OCI-LY7 (cell line): ENCODE measurements around the gene ARHGAP42. TPM values are rescaled to one million over a fixed set of nuclear protein-coding genes. Genes with fewer than 3 reads are reported as not detected.

Source experiments
- BruUV-seq: library from RNA; stranded (reverse); fragments of 400-500 nt; replicated peaks from 2 replicates; lab custom pipeline; 2021; lab: Mats Ljungman, UMichigan
- CTCF ChIA-PET: fragments of 300-600 bp; sonication (Branson Sonifier 250); formaldehyde crosslinking; loops from one replicate; lab custom pipeline; 2022; ENCODE audit warnings: antibody characterized with exemption; ENCODE audit not compliant: unreplicated experiment; lab: Charles Lee
- POLR2A ChIA-PET: fragments of 300-600 bp; sonication (Branson Sonifier 250); formaldehyde crosslinking; loops from one replicate; lab custom pipeline; 2022; ENCODE audit warnings: antibody characterized with exemption; lab: Charles Lee
- DNase-seq: peaks from one replicate; pipeline ENCODE4 v3.0.0-alpha.2; 2015; ENCODE audit warnings: low spot score
- H2AFZ ChIP-seq: fragments of 200-600 bp; sonication (generic), shearing (Covaris generic); 2 replicates; pipeline ENCODE4 v1.6.1; 2014; ENCODE audit warnings: mild to moderate bottlenecking, antibody characterized with exemption, low read length, moderate library complexity
- H3K27ac ChIP-seq: fragments of 200-600 bp; sonication (generic); 2 replicates; pipeline ENCODE4 v1.5.1; 2014; ENCODE audit warnings: mixed run types, low read depth, mild to moderate bottlenecking, moderate library complexity, low read length, inconsistent platforms; ENCODE audit not compliant: poor library complexity, severe bottlenecking
- H3K36me3 ChIP-seq: fragments of 200-600 bp; sonication (generic); 2 replicates; pipeline ENCODE4 v1.6.1; 2014; ENCODE audit warnings: mild to moderate bottlenecking, antibody characterized with exemption, low read length, moderate library complexity, mixed read lengths; ENCODE audit not compliant: insufficient read depth
- H3K4me1 ChIP-seq: fragments of 200-600 bp; sonication (generic); 2 replicates; pipeline ENCODE4 v1.5.1; 2014; ENCODE audit warnings: mild to moderate bottlenecking, low read length; ENCODE audit not compliant: insufficient read depth, poor library complexity, severe bottlenecking
- H3K4me2 ChIP-seq: fragments of 200-600 bp; sonication (generic); 2 replicates; pipeline ENCODE4 v1.6.1; 2014; ENCODE audit warnings: mild to moderate bottlenecking, low read length
- H3K4me3 ChIP-seq: fragments of 200-600 bp; sonication (generic); 2 replicates; pipeline ENCODE4 v1.5.1; 2014; ENCODE audit warnings: mild to moderate bottlenecking, low read depth, low read length; ENCODE audit not compliant: poor library complexity, severe bottlenecking
- H3K79me2 ChIP-seq: fragments of 200-600 bp; sonication (generic); 2 replicates; pipeline ENCODE4 v1.6.1; 2016; ENCODE audit warnings: low read depth, mild to moderate bottlenecking, low read length, moderate library complexity, mixed read lengths; ENCODE audit not compliant: insufficient read depth
- H3K9me2 ChIP-seq: fragments of 200-600 bp; sonication (generic); 2 replicates; pipeline ENCODE4 v1.6.1; 2016; ENCODE audit warnings: mild to moderate bottlenecking, low read length, mixed read lengths; ENCODE audit not compliant: insufficient read depth
- H3K9me3 ChIP-seq: fragments of 200-600 bp; sonication (generic); 2 replicates; pipeline ENCODE4 v1.6.1; 2014; ENCODE audit warnings: mild to moderate bottlenecking, mixed run types, low read length, mixed read lengths
- H4K20me1 ChIP-seq: fragments of 200-600 bp; sonication (generic); 2 replicates; pipeline ENCODE4 v1.6.1; 2014; ENCODE audit warnings: mild to moderate bottlenecking, antibody characterized with exemption, low read length, moderate library complexity, mixed read lengths; ENCODE audit not compliant: insufficient read depth
- CTCF ChIP-seq: fragments of 200-600 bp; sonication (generic); conservative IDR thresholded peaks from 2 replicates; pipeline ENCODE4 v1.5.1; 2014; ENCODE audit warnings: mild to moderate bottlenecking, antibody characterized with exemption, low read length, moderate library complexity, mixed read lengths
- EZH2phosphoT487 ChIP-seq: fragments of 200-600 bp; sonication (generic); IDR thresholded peaks from 2 replicates; pipeline ENCODE4 v1.6.1; 2018; ENCODE audit warnings: low read depth, borderline replicate concordance, mild to moderate bottlenecking, mixed run types, antibody characterized with exemption, low read length, moderate library complexity, mixed read lengths
- intact Hi-C: fragments of 100-400 bp; cut with micrococcal nuclease; formaldehyde crosslinking; loops from one replicate; pipeline ENCODE4 v1.10.0; 2022; ENCODE audit not compliant: unreplicated experiment
- total RNA-seq, 2 experiments: library from RNA; depleted of rRNA in 1 of 2; stranded (reverse); fragments of >200 nt in 1 of 2; shearing (Covaris generic) in 1 of 2; gene quantifications; 2 replicates each; pipeline ENCODE4 v1.2.3, GENCODE V29; 2014 to 2022

ARHGAP42 gene
- total RNA-seq, 2 experiments from 2014 or later = not detected

GRCh38 chr11:100857236-100858005 is 170.3 kb downstream of the ARHGAP42 start:
- no peak overlapping the region for H2AFZ ChIP-seq
- no peaks in the 10 kb centered on the region for H3K36me3 ChIP-seq
- H3K4me1 ChIP-seq = no peaks in the 10 kb centered on the region
- no peak overlapping the region for H3K27ac ChIP-seq
- H3K79me2 ChIP-seq = no peaks in the 10 kb centered on the region
- TF ChIP-seq EZH2phosphoT487 (no peak), CTCF (no peak)
- ChIA-PET POLR2A (interaction anchor here (1.2 kb wide), 1 partner anchor 70 kb away, joined by 4 read pairs; no protein-coding TSS in a partner anchor), CTCF (no interaction called here)
- no peak overlapping the region for H3K4me2 ChIP-seq
- no TSS peak for BruUV-seq
- no peaks in the 10 kb centered on the region for H3K9me3 ChIP-seq
- no peaks in the 10 kb centered on the region for H3K9me2 ChIP-seq
- H4K20me1 ChIP-seq = no peaks in the 10 kb centered on the region
- DNase-seq = no peak
- intact Hi-C loops = no loop called here
- no peak overlapping the region for H3K4me3 ChIP-seq

DNA sequence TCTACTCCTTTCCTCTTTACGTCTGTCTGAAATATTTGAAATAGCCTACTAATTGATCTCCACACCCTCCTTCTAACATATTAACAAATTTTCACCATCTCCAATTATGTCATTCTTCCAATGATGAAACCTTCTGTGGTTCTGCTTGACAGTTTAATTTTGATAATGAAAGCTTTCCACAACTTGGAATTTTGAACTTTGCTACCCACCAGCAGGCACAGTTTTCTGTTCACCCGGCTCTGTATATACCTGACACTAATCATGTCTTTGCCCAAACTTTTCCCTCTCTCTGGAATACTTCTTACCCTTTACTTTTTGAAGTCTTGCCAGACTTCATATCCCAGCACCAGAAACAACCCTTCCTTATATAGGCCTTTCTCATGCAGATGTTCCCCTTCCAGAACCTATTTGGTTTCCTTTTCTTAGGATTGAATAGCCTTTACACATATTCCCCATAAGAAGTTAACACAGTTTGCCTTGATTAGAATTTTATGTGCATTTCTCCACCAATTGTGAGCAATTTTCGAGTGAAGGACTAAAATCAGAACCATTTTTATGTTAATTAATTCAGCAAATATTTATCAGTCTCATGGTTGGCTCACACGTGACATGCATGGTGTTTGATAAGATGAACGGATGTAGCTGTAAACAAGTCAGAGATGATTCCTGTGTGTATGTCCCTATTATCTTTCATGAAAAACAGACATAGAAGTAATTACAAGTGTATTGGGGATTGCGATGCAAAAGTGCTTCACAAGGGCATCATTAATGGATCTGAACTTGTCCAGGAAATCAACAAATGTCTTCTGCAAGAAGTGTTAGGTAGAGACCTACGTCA is 173.4 kb downstream of the ARHGAP42 start:
- H3K4me1 ChIP-seq = no peaks in the 10 kb centered on the region
- BruUV-seq = no TSS peak
- POLR2A ChIA-PET = interaction anchor here (0.6 kb wide), 1 partner anchor 138 kb away, joined by 3 read pairs; no protein-coding TSS in a partner anchor

More for the DNA sequence above, 173.4 kb downstream of the ARHGAP42 start:
- DNase-seq = no peak
- Histone ChIP-seq H3K4me3 (no peak overlapping the region), H3K79me2 (no peaks in the 10 kb centered on the region), H4K20me1 (no peaks in the 10 kb centered on the region), H2AFZ (no peak overlapping the region), H3K4me2 (no peak overlapping the region), H3K9me2 (no peaks in the 10 kb centered on the region), H3K27ac (no peak overlapping the region), H3K36me3 (no peaks in the 10 kb centered on the region), H3K9me3 (no peaks in the 10 kb centered on the region)
- intact Hi-C loops = no loop called here
- TF ChIP-seq EZH2phosphoT487 = no peak
- no peak for TF ChIP-seq CTCF
- CTCF ChIA-PET = no interaction called here
